GM23248 (cell line): ENCODE measurements around the gene VPS54.

Experiments used
- EZH2 ChIP-seq: fragments of 200-600 bp; sonication (generic); IDR thresholded peaks from 2 replicates; pipeline ENCODE4 v1.6.1; 2018; ENCODE audit warnings: antibody characterized with exemption, mild to moderate bottlenecking; ENCODE audit not compliant: insufficient read depth, poor library complexity, severe bottlenecking
- EZH2phosphoT487 ChIP-seq: fragments of 200-600 bp; sonication (generic); IDR thresholded peaks from 2 replicates; pipeline ENCODE4 v1.6.1; 2018; ENCODE audit warnings: antibody characterized with exemption, moderate library complexity, mild to moderate bottlenecking, low read depth; ENCODE audit not compliant: insufficient read depth

DNA sequence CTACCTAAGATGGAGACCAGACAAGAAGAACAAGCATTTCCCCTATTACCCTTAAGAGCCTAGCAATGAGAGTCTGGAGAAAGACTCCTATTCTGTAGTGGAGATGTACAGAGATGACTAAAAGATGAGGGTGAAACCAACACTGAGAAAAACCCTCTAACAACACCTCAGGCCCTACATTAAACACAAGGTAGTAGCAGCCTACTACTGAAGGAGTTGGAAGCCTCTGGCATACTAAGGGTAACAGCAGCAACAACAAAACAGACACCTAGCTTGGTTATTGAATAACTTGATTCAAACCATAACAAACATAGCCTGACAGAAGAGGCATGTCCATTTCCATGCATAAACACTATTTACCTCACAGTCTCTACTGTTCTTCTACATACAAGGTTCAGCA lies 117.1 kb downstream of the VPS54 start:
- no peak for TF ChIP-seq EZH2
- no peak for TF ChIP-seq EZH2phosphoT487
